HEK293T (cell line): ENCODE data around the gene MAD1L1.

ENCODE experiments used
- CTCF ChIA-PET: fragments of 350-600 bp; formaldehyde crosslinking; extraction: SDS; loops from one replicate; lab custom pipeline; 2021; ENCODE audit warnings: antibody characterized with exemption, inconsistent platforms; lab: Yijun Ruan, JAX
- POLR2A ChIA-PET: fragments of 350-600 bp; formaldehyde crosslinking; extraction: SDS; loops from one replicate; lab custom pipeline; 2020; ENCODE audit warnings: antibody characterized with exemption, inconsistent platforms; lab: Yijun Ruan, JAX
- DNase-seq: peaks from one replicate; pipeline ENCODE4 v3.0.0; 2012; ENCODE audit warnings: mixed read lengths; ENCODE audit errors: extremely low spot score
- ARNT ChIP-seq: fragments of 450-650 bp; IDR thresholded peaks from 2 replicates; pipeline ENCODE4 v1.6.1; 2017; ENCODE audit warnings: mild to moderate bottlenecking
- BHLHE40 ChIP-seq: fragments of 450-650 bp; IDR thresholded peaks from 2 replicates; pipeline ENCODE4 v1.6.1; 2016; ENCODE audit warnings: mild to moderate bottlenecking, moderate library complexity, borderline replicate concordance
- CTBP1 ChIP-seq: fragments of 450-650 bp; IDR thresholded peaks from 2 replicates; pipeline ENCODE4 v1.6.1; 2016; ENCODE audit warnings: borderline replicate concordance
- ELF4 ChIP-seq: fragments of 450-650 bp; IDR thresholded peaks from 2 replicates; pipeline ENCODE4 v1.6.1; 2017; ENCODE audit warnings: antibody characterized with exemption
- FOXA1 ChIP-seq: fragments of 450-650 bp; IDR thresholded peaks from 2 replicates; pipeline ENCODE4 v1.6.1; 2016; ENCODE audit warnings: mild to moderate bottlenecking
- FOXK2 ChIP-seq: fragments of 450-650 bp; IDR thresholded peaks from 2 replicates; pipeline ENCODE4 v1.6.1; 2016; ENCODE audit warnings: mild to moderate bottlenecking
- FOXM1 ChIP-seq: fragments of 450-650 bp; IDR thresholded peaks from 2 replicates; pipeline ENCODE4 v1.6.1; 2017; ENCODE audit warnings: mild to moderate bottlenecking, borderline replicate concordance
- HDGF ChIP-seq: fragments of 450-650 bp; IDR thresholded peaks from 2 replicates; pipeline ENCODE4 v1.6.1; 2017; ENCODE audit warnings: antibody characterized with exemption, borderline replicate concordance
- L3MBTL2 ChIP-seq: fragments of 450-650 bp; conservative IDR thresholded peaks from 2 replicates; pipeline ENCODE4 v1.6.1; 2016; ENCODE audit warnings: mild to moderate bottlenecking
- LEF1 ChIP-seq: fragments of 450-650 bp; IDR thresholded peaks from 2 replicates; pipeline ENCODE4 v1.6.1; 2017; ENCODE audit warnings: mild to moderate bottlenecking, borderline replicate concordance
- NFRKB ChIP-seq: fragments of 450-650 bp; IDR thresholded peaks from 2 replicates; pipeline ENCODE4 v1.6.1; 2016; ENCODE audit warnings: mild to moderate bottlenecking, moderate library complexity
- PKNOX1 ChIP-seq: fragments of 450-650 bp; IDR thresholded peaks from 2 replicates; pipeline ENCODE4 v1.6.1; 2016
- SP1 ChIP-seq: fragments of 450-650 bp; IDR thresholded peaks from 2 replicates; pipeline ENCODE4 v1.6.1; 2017
- SUZ12 ChIP-seq: fragments of 450-650 bp; IDR thresholded peaks from 2 replicates; pipeline ENCODE4 v1.6.1; 2016; ENCODE audit warnings: mild to moderate bottlenecking
- TARDBP ChIP-seq: fragments of 450-650 bp; IDR thresholded peaks from 2 replicates; pipeline ENCODE4 v1.6.1; 2016
- ZNF384 ChIP-seq: fragments of 450-650 bp; IDR thresholded peaks from 2 replicates; pipeline ENCODE4 v1.6.1; 2016

Gene MAD1L1

GRCh38 chr7:2049782-2050510 lies 182.8 kb downstream of the MAD1L1 start:
- no peak for DNase-seq
- CTCF ChIA-PET = no interaction called here
- POLR2A ChIA-PET = no interaction called here
- TF ChIP-seq BHLHE40 = no peak
- no peak for TF ChIP-seq HDGF
- TF ChIP-seq SUZ12 = no peak
- TF ChIP-seq FOXA1 = no peak
- TF ChIP-seq ELF4 = no peak
- no peak for TF ChIP-seq LEF1
- no peak for TF ChIP-seq FOXM1
- TF ChIP-seq FOXK2 = no peak
- no peak for TF ChIP-seq ZNF384
- no peak for TF ChIP-seq ARNT
- TF ChIP-seq NFRKB = no peak
- no peak for TF ChIP-seq TARDBP
- TF ChIP-seq SP1 = no peak
- no peak for TF ChIP-seq CTBP1
- TF ChIP-seq PKNOX1 = no peak
- no peak for TF ChIP-seq L3MBTL2

- TF ChIP-seq SP1 (no peak), CTBP1 (no peak), ELF4 (no peak), SUZ12 (no peak)
- ChIA-PET CTCF (no interaction called here), POLR2A (no interaction called here)
- no peak for DNase-seq
Observed at GRCh38 chr7:2049111-2049781, 183.5 kb downstream of the MAD1L1 start.

- TF ChIP-seq SP1 = no peak
- TF ChIP-seq FOXA1 = no peak
- TF ChIP-seq TARDBP = no peak
- TF ChIP-seq CTBP1 = no peak
- TF ChIP-seq L3MBTL2 = no peak
- DNase-seq = no peak
- CTCF ChIA-PET = no interaction called here
- POLR2A ChIA-PET = no interaction called here
Observed at GRCh38 chr7:2048531-2048930, 184.2 kb downstream of the MAD1L1 start.

GRCh38 chr7:2048006-2048405 lies 184.7 kb downstream of the MAD1L1 start:
- POLR2A ChIA-PET = no interaction called here
- CTCF ChIA-PET = no interaction called here
- no peak for TF ChIP-seq LEF1
- TF ChIP-seq ARNT = no peak
- no peak for TF ChIP-seq FOXK2
- TF ChIP-seq PKNOX1 = no peak
- no peak for TF ChIP-seq FOXA1
- no peak for TF ChIP-seq SP1
- TF ChIP-seq L3MBTL2 = no peak
- no peak for TF ChIP-seq ELF4
- no peak for TF ChIP-seq CTBP1
- no peak for TF ChIP-seq NFRKB
- no peak for TF ChIP-seq SUZ12
- TF ChIP-seq HDGF = no peak
- TF ChIP-seq TARDBP = no peak
- no peak for TF ChIP-seq ZNF384
- no peak for DNase-seq

GRCh38 chr7:2046581-2047565 lies 185.9 kb downstream of the MAD1L1 start:
- CTCF ChIA-PET = no interaction called here
- no peak for TF ChIP-seq FOXK2
- no peak for TF ChIP-seq ARNT
- no peak for TF ChIP-seq SUZ12
- TF ChIP-seq ZNF384 = no peak
- no peak for TF ChIP-seq ELF4
- no peak for TF ChIP-seq TARDBP
- no peak for TF ChIP-seq NFRKB
- TF ChIP-seq PKNOX1 = no peak
- POLR2A ChIA-PET = no interaction called here
- DNase-seq = no peak
